ENCODE results near the gene RRM1.
"Not testable (repeated sequence)": the region's sequence is repeated elsewhere in the genome, so short reads cannot be mapped to it uniquely, and the experiment has no call there.

RRM1 gene

GRCh38 chr11:4094348-4095291 is at the start of gene RRM1:
Gene RRM1 (plus strand): TSS chr11:4094799. CDS start chr11:4095013, 214 bp downstream.
- DNase-seq, result peak; percentile 96

GRCh38 chr11:4044976-4045646 is 49.5 kb upstream of the RRM1 start:
- DNase-seq, result no peak

- no peak for DNase-seq
Observed at GRCh38 chr11:4048340-4048739, 46.3 kb upstream of the RRM1 start.

- no peak for DNase-seq
Observed at GRCh38 chr11:4049006-4049405, 45.6 kb upstream of the RRM1 start.

- no peak for DNase-seq
Observed at GRCh38 chr11:4050138-4050537, 44.5 kb upstream of the RRM1 start.

GRCh38 chr11:4053200-4053599 is 41.4 kb upstream of the RRM1 start:
- DNase-seq, result not testable (repeated sequence)

- DNase-seq, result no peak
Observed at GRCh38 chr11:4054643-4055042, 40.0 kb upstream of the RRM1 start.

- DNase-seq, result no peak
Observed at GRCh38 chr11:4059424-4059823, 35.2 kb upstream of the RRM1 start.

GRCh38 chr11:4060182-4060923 is 34.2 kb upstream of the RRM1 start:
- no peak for DNase-seq

- DNase-seq, result no peak
Observed at GRCh38 chr11:4061700-4062099, 32.9 kb upstream of the RRM1 start.

- DNase-seq, result no peak
Observed at GRCh38 chr11:4063348-4063747, 31.3 kb upstream of the RRM1 start.

- DNase-seq, result no peak
Observed at GRCh38 chr11:4064278-4064955, 30.2 kb upstream of the RRM1 start.

GRCh38 chr11:4065086-4065485 is 29.5 kb upstream of the RRM1 start:
- DNase-seq, result peak; percentile 32

GRCh38 chr11:4065601-4066377 is 28.8 kb upstream of the RRM1 start:
- no peak for DNase-seq

- DNase-seq, result peak; percentile 18
Observed at GRCh38 chr11:4066910-4067309, 27.7 kb upstream of the RRM1 start.

GRCh38 chr11:4068962-4069361 is 25.6 kb upstream of the RRM1 start:
- no peak for DNase-seq

GRCh38 chr11:4071325-4071724 is 23.3 kb upstream of the RRM1 start:
- no peak for DNase-seq

GRCh38 chr11:4071914-4072313 is 22.7 kb upstream of the RRM1 start:
- no peak for DNase-seq

- DNase-seq, result peak; percentile 84
Observed at GRCh38 chr11:4072668-4073285, 21.8 kb upstream of the RRM1 start.

GRCh38 chr11:4074266-4074665 is 20.3 kb upstream of the RRM1 start:
- DNase-seq, result no peak

GRCh38 chr11:4076774-4077173 is 17.8 kb upstream of the RRM1 start:
- DNase-seq, result no peak

GRCh38 chr11:4083198-4083597 is 11.4 kb upstream of the RRM1 start:
- DNase-seq, result no peak

All from CD4-positive, alpha-beta T cell treated with Interleukin-17A for 1 hour (primary cell).